Measurements from ENCODE around the gene NR5A1. TPM values are rescaled to one million over a fixed set of nuclear protein-coding genes. Genes with fewer than 3 reads are reported as not detected.

NR5A1 gene
- total RNA-seq, 2 experiments from 2014 or later, result not detected

GRCh38 chr9:124498040-124498439 lies 9.2 kb downstream of the NR5A1 start:
- Mint-ChIP-seq H3K4me1 (ENCODE audit: low read depth) (peaks cover 39% of the 10 kb centered on the region), H3K27me3 (peaks cover 5% of the 10 kb centered on the region), H3K9me3 (no peaks in the 10 kb centered on the region), H3K36me3 (ENCODE audit: low read depth) (no peaks in the 10 kb centered on the region), H3K27ac (no peak overlapping the region), H3K4me3 (no peak overlapping the region)
- DNase-seq (no peak), ATAC-seq (no peak)
- TF ChIP-seq CTCF (IDR thresholded peaks at IDR 0.05), result no peak
- intact Hi-C loops (cut with micrococcal nuclease), result no loop called here
- ChIA-PET CTCF (interaction anchor here (1.0 to 2.2 kb wide), 2 partner anchors 39 to 41 kb away, joined by 3 to 10 read pairs; no protein-coding TSS in a partner anchor), POLR2A (no interaction called here)

- Mint-ChIP-seq H3K9me3 (no peaks in the 10 kb centered on the region), H3K4me3 (no peak overlapping the region), H3K27ac (no peak overlapping the region), H3K36me3 (ENCODE audit: low read depth) (no peaks in the 10 kb centered on the region), H3K4me1 (ENCODE audit: low read depth) (peaks cover 39% of the 10 kb centered on the region), H3K27me3 (peaks cover 5% of the 10 kb centered on the region)
- ChIA-PET CTCF (interaction anchor here (2.2 kb wide), 1 partner anchor 40 kb away, joined by 10 read pairs; no protein-coding TSS in a partner anchor), POLR2A (interaction anchor here (0.6 kb wide), 1 partner anchor 1490 kb away, joined by 5 read pairs; no protein-coding TSS in a partner anchor)
- ATAC-seq, result no peak
- intact Hi-C loops (cut with micrococcal nuclease), result no loop called here
- TF ChIP-seq CTCF (IDR thresholded peaks at IDR 0.05), result no peak
- no peak for DNase-seq
Observed at GRCh38 chr9:124497441-124497840, 9.8 kb downstream of the NR5A1 start.

- intact Hi-C loops (cut with micrococcal nuclease), result no loop called here
- Mint-ChIP-seq H3K36me3 (ENCODE audit: low read depth) (no peaks in the 10 kb centered on the region), H3K4me1 (ENCODE audit: low read depth) (peaks cover 39% of the 10 kb centered on the region), H3K27me3 (no peaks in the 10 kb centered on the region), H3K4me3 (no peak overlapping the region), H3K27ac (no peak overlapping the region), H3K9me3 (no peaks in the 10 kb centered on the region)
- POLR2A ChIA-PET, result no interaction called here
- no peak for ATAC-seq
- CTCF ChIA-PET, result interaction anchor here (1.5 kb wide), 1 partner anchor 78 kb away, joined by 5 read pairs; no protein-coding TSS in a partner anchor
- TF ChIP-seq CTCF (IDR thresholded peaks at IDR 0.05), result no peak
- DNase-seq, result no peak
Observed at GRCh38 chr9:124496463-124496862, 10.7 kb downstream of the NR5A1 start.

GRCh38 chr9:124496075-124496449 lies 11.1 kb downstream of the NR5A1 start:
- no peaks in the 10 kb centered on the region for H3K9me3 Mint-ChIP-seq
- H3K4me3 Mint-ChIP-seq, result no peak overlapping the region
- intact Hi-C loops (cut with micrococcal nuclease), result no loop called here
- H3K27ac Mint-ChIP-seq, result peak overlapping the region; percentile 19
- no peak for TF ChIP-seq CTCF (IDR thresholded peaks at IDR 0.05)
- ChIA-PET CTCF (interaction anchor here (1.5 kb wide), 1 partner anchor 78 kb away, joined by 5 read pairs; no protein-coding TSS in a partner anchor), POLR2A (no interaction called here)
- peak; percentile 31 for ATAC-seq
- peak; percentile 39 for DNase-seq
- peaks cover 39% of the 10 kb centered on the region for H3K4me1 Mint-ChIP-seq (ENCODE audit: low read depth)
- no peaks in the 10 kb centered on the region for H3K27me3 Mint-ChIP-seq
- H3K36me3 Mint-ChIP-seq (ENCODE audit: low read depth), result no peaks in the 10 kb centered on the region

GRCh38 chr9:124495126-124496074 lies 11.8 kb downstream of the NR5A1 start:
- ChIA-PET POLR2A (no interaction called here), CTCF (interaction anchor here (1.5 kb wide), 1 partner anchor 77 kb away, joined by 5 read pairs; no protein-coding TSS in a partner anchor)
- peaks cover 35% of the 10 kb centered on the region for H3K4me1 Mint-ChIP-seq (ENCODE audit: low read depth)
- intact Hi-C loops (cut with micrococcal nuclease), result no loop called here
- H3K27me3 Mint-ChIP-seq, result no peaks in the 10 kb centered on the region
- peak overlapping the region; percentile 19 for H3K27ac Mint-ChIP-seq
- H3K9me3 Mint-ChIP-seq, result no peaks in the 10 kb centered on the region
- DNase-seq (no peak), ATAC-seq (no peak)
- H3K36me3 Mint-ChIP-seq (ENCODE audit: low read depth), result no peaks in the 10 kb centered on the region
- H3K4me3 Mint-ChIP-seq, result no peak overlapping the region
- TF ChIP-seq CTCF (IDR thresholded peaks at IDR 0.05), result no peak
